GM23248 (cell line): ENCODE data around the gene RBM4B. TPM values are rescaled to one million over a fixed set of nuclear protein-coding genes. Genes with fewer than 3 reads are reported as not detected.

Source experiments
- DNase-seq: peaks from one replicate; pipeline ENCODE4 v3.0.0-alpha.2; 2015
- H2AFZ ChIP-seq: fragments of 200-600 bp; sonication (generic); 2 replicates; pipeline ENCODE4 v1.6.1; 2016; ENCODE audit warnings: antibody characterized with exemption
- H3F3A ChIP-seq: fragments of 200-600 bp; sonication (generic); 2 replicates; pipeline ENCODE4 v1.6.1; 2016; ENCODE audit warnings: mild to moderate bottlenecking, antibody characterized with exemption, mixed run types; ENCODE audit not compliant: insufficient read depth
- H3K27ac ChIP-seq: fragments of 200-600 bp; sonication (generic); 2 replicates; pipeline ENCODE4 v1.5.1; 2016; ENCODE audit warnings: mild to moderate bottlenecking
- H3K27me3 ChIP-seq: fragments of 200-600 bp; sonication (generic); replicated peaks from 2 replicates; pipeline ENCODE4 v1.6.1; 2016; ENCODE audit warnings: mild to moderate bottlenecking; ENCODE audit not compliant: insufficient read depth
- H3K36me3 ChIP-seq: fragments of 200-600 bp; sonication (generic); 2 replicates; pipeline ENCODE4 v1.6.1; 2016; ENCODE audit warnings: low read depth, mild to moderate bottlenecking
- H3K4me1 ChIP-seq: fragments of 200-600 bp; sonication (generic); 2 replicates; pipeline ENCODE4 v1.6.1; 2016; ENCODE audit warnings: mild to moderate bottlenecking; ENCODE audit not compliant: insufficient read depth
- H3K4me2 ChIP-seq: fragments of 200-600 bp; sonication (generic); one replicate; pipeline ENCODE4 v1.6.1; 2016; ENCODE audit warnings: mild to moderate bottlenecking; ENCODE audit not compliant: unreplicated experiment
- H3K4me3 ChIP-seq: fragments of 200-600 bp; sonication (generic); 2 replicates; pipeline ENCODE4 v1.5.1; 2016; ENCODE audit warnings: mild to moderate bottlenecking
- H3K79me2 ChIP-seq: fragments of 200-600 bp; sonication (generic); 2 replicates; pipeline ENCODE4 v1.6.1; 2016; ENCODE audit warnings: mild to moderate bottlenecking; ENCODE audit not compliant: insufficient read depth
- H3K9ac ChIP-seq: fragments of 200-600 bp; sonication (generic); 2 replicates; pipeline ENCODE4 v1.6.1; 2016; ENCODE audit warnings: mild to moderate bottlenecking
- H3K9me2 ChIP-seq: fragments of 200-600 bp; sonication (generic); 2 replicates; pipeline ENCODE4 v1.6.1; 2016; ENCODE audit warnings: mixed run types, mild to moderate bottlenecking, moderate library complexity; ENCODE audit not compliant: insufficient read depth
- H3K9me3 ChIP-seq: fragments of 200-600 bp; sonication (generic); one replicate; pipeline ENCODE4 v1.6.1; 2017; ENCODE audit warnings: low read depth
- H4K20me1 ChIP-seq: fragments of 200-600 bp; sonication (generic); 2 replicates; pipeline ENCODE4 v1.6.0; 2016; ENCODE audit not compliant: insufficient read depth
- EZH2 ChIP-seq: fragments of 200-600 bp; sonication (generic); IDR thresholded peaks from 2 replicates; pipeline ENCODE4 v1.6.1; 2018; ENCODE audit warnings: antibody characterized with exemption, mild to moderate bottlenecking; ENCODE audit not compliant: insufficient read depth, poor library complexity, severe bottlenecking
- EZH2phosphoT487 ChIP-seq: fragments of 200-600 bp; sonication (generic); IDR thresholded peaks from 2 replicates; pipeline ENCODE4 v1.6.1; 2018; ENCODE audit warnings: antibody characterized with exemption, moderate library complexity, mild to moderate bottlenecking, low read depth; ENCODE audit not compliant: insufficient read depth
- WGBS, 2 experiments: methylation state at CpG; one replicate each; pipeline ENCODE4 v1.1.6; 2015 to 2017; ENCODE audit warnings: low lambda C conversion rate in 2 of 2, low coverage in 1 of 2; ENCODE audit errors: missing lambda C conversion rate in 2 of 2; 5-methylcytosine and 5-hydroxymethylcytosine counted together
- in situ Hi-C: fragments of 300-500 bp; cut with MboI; formaldehyde crosslinking; loops from 2 replicates; pipeline ENCODE4 v1.15.0; 2020
- polyA plus RNA-seq: library from polyadenylated mRNA; unstranded; fragments of >200 nt; fragmentation: Nextera tagmentation; extraction: Ambion mirVana; gene quantifications from 2 replicates; pipeline ENCODE4 v1.2.1, GENCODE V29; 2016
- total RNA-seq: library from RNA; depleted of rRNA; stranded (reverse); fragments of >200 nt; shearing (Covaris generic); gene quantifications from 2 replicates; pipeline ENCODE4 v1.2.3, GENCODE V29; 2014

The RBM4B gene
- total and polyA plus RNA-seq, 2 experiments from 2014 or later = 18.5 to 23.4 TPM

GRCh38 chr11:66723693-66724092, 46.0 kb upstream of the RBM4B start:
- Histone ChIP-seq H3K36me3 (no peaks in the 10 kb centered on the region), H3K9me2 (no peaks in the 10 kb centered on the region), H3F3A (no peaks in the 10 kb centered on the region), H4K20me1 (no peaks in the 10 kb centered on the region), H3K4me3 (no peak overlapping the region), H3K9ac (no peak overlapping the region), H3K27ac (no peak overlapping the region), H3K79me2 (no peaks in the 10 kb centered on the region), H3K9me3 (no peaks in the 10 kb centered on the region), H3K27me3 (peaks cover 44% of the 10 kb centered on the region), H3K4me1 (no peaks in the 10 kb centered on the region), H2AFZ (no peak overlapping the region), H3K4me2 (no peak overlapping the region)
- in situ Hi-C loops = no loop called here
- TF ChIP-seq EZH2 = no peak
- TF ChIP-seq EZH2phosphoT487 = no peak
- 89 to 93% methylated on average over 5 of the region's 5 CpGs for WGBS, 2 experiments
- DNase-seq = no peak

- Histone ChIP-seq H3K27ac (no peak overlapping the region), H3K36me3 (no peaks in the 10 kb centered on the region), H3K27me3 (peaks cover 39% of the 10 kb centered on the region), H3F3A (no peaks in the 10 kb centered on the region), H3K4me2 (no peak overlapping the region), H3K4me3 (no peak overlapping the region), H3K9me3 (no peaks in the 10 kb centered on the region), H3K4me1 (no peaks in the 10 kb centered on the region), H2AFZ (no peak overlapping the region), H3K9ac (no peak overlapping the region), H3K79me2 (no peaks in the 10 kb centered on the region), H4K20me1 (no peaks in the 10 kb centered on the region), H3K9me2 (no peaks in the 10 kb centered on the region)
- TF ChIP-seq EZH2phosphoT487 (no peak), EZH2 (no peak)
- WGBS, 2 experiments = 73 to 78% methylated on average over 16 of the region's 16 CpGs
- in situ Hi-C loops = no loop called here
- no peak for DNase-seq
Observed at GRCh38 chr11:66722745-66723651, 45.3 kb upstream of the RBM4B start.

GRCh38 chr11:66721939-66722338, 44.3 kb upstream of the RBM4B start:
- Histone ChIP-seq H4K20me1 (no peaks in the 10 kb centered on the region), H3K4me3 (no peak overlapping the region), H3K27ac (no peak overlapping the region), H3K27me3 (peaks cover 31% of the 10 kb centered on the region), H2AFZ (no peak overlapping the region), H3F3A (no peaks in the 10 kb centered on the region), H3K4me1 (no peaks in the 10 kb centered on the region), H3K9me2 (no peaks in the 10 kb centered on the region), H3K4me2 (no peak overlapping the region), H3K9ac (no peak overlapping the region), H3K79me2 (no peaks in the 10 kb centered on the region), H3K9me3 (no peaks in the 10 kb centered on the region), H3K36me3 (no peaks in the 10 kb centered on the region)
- in situ Hi-C loops = no loop called here
- TF ChIP-seq EZH2 (no peak), EZH2phosphoT487 (no peak)
- 73 to 86% methylated on average over 9 of the region's 9 CpGs for WGBS, 2 experiments
- no peak for DNase-seq

- in situ Hi-C loops = no loop called here
- H3K4me2 ChIP-seq = no peak overlapping the region
- H3F3A ChIP-seq = no peaks in the 10 kb centered on the region
- H3K79me2 ChIP-seq = no peaks in the 10 kb centered on the region
- no peak overlapping the region for H3K9ac ChIP-seq
- TF ChIP-seq EZH2phosphoT487 = no peak
- H3K27me3 ChIP-seq = peaks cover 21% of the 10 kb centered on the region
- H3K27ac ChIP-seq = no peak overlapping the region
- no peaks in the 10 kb centered on the region for H3K9me3 ChIP-seq
- H2AFZ ChIP-seq = no peak overlapping the region
- no peaks in the 10 kb centered on the region for H3K36me3 ChIP-seq
- DNase-seq = no peak
- no peak overlapping the region for H3K4me3 ChIP-seq
- WGBS, 2 experiments = 59 to 61% methylated on average over 13 of the region's 13 CpGs
- no peaks in the 10 kb centered on the region for H4K20me1 ChIP-seq
- H3K4me1 ChIP-seq = no peaks in the 10 kb centered on the region
- H3K9me2 ChIP-seq = no peaks in the 10 kb centered on the region
Observed at GRCh38 chr11:66720899-66721470, 43.3 kb upstream of the RBM4B start.
